Eye (tissue), 1 donor: ENCODE measurements around the gene TACC2.
A peak's percentile ranks its signal among the peaks of the same experiment; 100 is the strongest.
"Not testable (repeated sequence)": the region's sequence is repeated elsewhere in the genome, so short reads cannot be mapped to it uniquely, and the experiment has no call there.

ENCODE experiments used
- DNase-seq: peaks from one replicate; pipeline ENCODE4 v3.0.0-alpha.2; 2015

The TACC2 gene

GRCh38 chr10:122098924-122099323 lies 110.0 kb downstream of the TACC2 start:
- DNase-seq, result peak; percentile 23

- no peak for DNase-seq
These were observed 110.6 kb downstream of the TACC2 start for GRCh38 chr10:122099562-122099961.

GRCh38 chr10:122102146-122102868 lies 113.3 kb downstream of the TACC2 start:
- DNase-seq, result no peak

- no peak for DNase-seq
These were observed 114.0 kb downstream of the TACC2 start for GRCh38 chr10:122102869-122103525.

GRCh38 chr10:122103592-122103991 lies 114.6 kb downstream of the TACC2 start:
- no peak for DNase-seq

GRCh38 chr10:122108786-122109185 lies 119.8 kb downstream of the TACC2 start:
- not testable (repeated sequence) for DNase-seq

- DNase-seq, result no peak
These were observed 123.2 kb downstream of the TACC2 start for GRCh38 chr10:122112021-122112616.

- peak; percentile 90 for DNase-seq
These were observed 123.7 kb downstream of the TACC2 start for GRCh38 chr10:122112625-122113160.

- peak; percentile 87 for DNase-seq
These were observed 124.4 kb downstream of the TACC2 start for GRCh38 chr10:122113161-122113944.

GRCh38 chr10:122113945-122114747 lies 125.2 kb downstream of the TACC2 start:
- DNase-seq, result no peak

GRCh38 chr10:122115874-122116273 lies 126.9 kb downstream of the TACC2 start:
- no peak for DNase-seq

GRCh38 chr10:122116331-122116730 lies 127.4 kb downstream of the TACC2 start:
- no peak for DNase-seq

GRCh38 chr10:122117475-122117874 lies 128.5 kb downstream of the TACC2 start:
- DNase-seq, result no peak

- no peak for DNase-seq
These were observed 131.2 kb downstream of the TACC2 start for GRCh38 chr10:122120008-122120744.

GRCh38 chr10:122121059-122121458 lies 132.1 kb downstream of the TACC2 start:
- DNase-seq, result no peak

GRCh38 chr10:122122493-122122892 lies 133.5 kb downstream of the TACC2 start:
- DNase-seq, result no peak

GRCh38 chr10:122123186-122123585 lies 134.2 kb downstream of the TACC2 start:
- DNase-seq, result no peak

GRCh38 chr10:122124342-122124741 lies 135.4 kb downstream of the TACC2 start:
- no peak for DNase-seq

- DNase-seq, result no peak
These were observed 135.8 kb downstream of the TACC2 start for GRCh38 chr10:122124808-122125207.

- DNase-seq, result peak; percentile 36
These were observed 138.0 kb downstream of the TACC2 start for GRCh38 chr10:122126763-122127659.
